LoVo (cell line): ENCODE measurements around the gene PSORS1C2.

ENCODE experiments used
- DNase-seq: peaks from one replicate; pipeline ENCODE4 v3.0.0-alpha.2; 2016; ENCODE audit warnings: low spot score

Gene PSORS1C2

DNA sequence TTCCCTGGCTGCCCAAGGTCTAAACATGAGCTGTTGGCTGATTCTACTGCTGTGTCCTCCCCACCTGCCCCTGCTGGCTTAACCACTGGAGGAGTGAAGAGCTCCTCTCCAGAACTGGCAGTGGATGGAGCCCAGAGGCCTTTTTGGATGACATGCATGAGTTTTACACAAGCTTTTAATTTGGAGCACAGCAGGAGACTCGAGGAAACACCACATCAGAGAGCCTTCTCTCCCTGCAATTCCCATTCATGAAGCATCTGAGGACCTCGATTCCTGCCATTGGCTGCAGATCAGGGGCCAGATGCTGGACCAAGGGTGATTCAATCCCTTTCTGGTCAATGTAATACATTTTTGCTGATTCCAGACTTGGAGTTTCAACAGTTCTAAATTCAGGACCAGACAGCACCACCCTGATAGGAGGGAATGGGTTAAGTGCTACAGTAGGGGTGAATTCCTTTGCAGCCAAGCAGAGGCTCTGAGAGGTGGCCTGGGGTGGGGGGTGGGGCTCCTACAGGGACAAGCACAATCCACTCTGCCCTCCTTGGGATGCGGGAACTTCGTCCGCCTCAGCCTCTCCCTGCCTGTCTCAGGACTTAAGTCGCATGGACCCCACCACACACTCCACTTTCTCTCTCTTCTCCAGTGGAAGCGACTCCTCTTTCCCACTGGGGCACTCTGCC lies 24.9 kb downstream of the PSORS1C2 start:
- no peak for DNase-seq

DNA sequence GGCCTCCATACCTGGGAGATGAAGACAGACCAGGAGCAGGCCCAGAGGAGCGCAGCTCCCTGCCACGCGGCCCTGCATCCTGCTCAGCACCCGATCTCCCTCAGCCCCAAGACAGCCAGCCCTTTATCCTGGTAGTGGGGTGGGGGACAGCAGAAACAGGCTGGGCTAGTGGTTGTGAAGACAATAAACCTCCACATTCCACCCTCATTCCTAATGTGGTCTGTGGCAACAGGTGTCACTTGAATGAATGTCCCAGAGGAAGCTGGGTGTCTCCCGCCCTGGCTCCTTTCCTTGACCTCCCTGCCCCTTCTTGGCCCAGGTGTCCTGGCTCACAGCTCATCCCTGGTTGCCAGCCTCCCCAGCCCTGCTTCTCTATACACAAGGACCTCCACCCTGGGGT lies 26.4 kb downstream of the PSORS1C2 start, which contains the start of gene C6orf15:
C6orf15 (minus strand) TSS at position 98 of the 400 bp plus-strand sequence; CDS start at position 78, 20 bp downstream.
- DNase-seq: no peak

DNA sequence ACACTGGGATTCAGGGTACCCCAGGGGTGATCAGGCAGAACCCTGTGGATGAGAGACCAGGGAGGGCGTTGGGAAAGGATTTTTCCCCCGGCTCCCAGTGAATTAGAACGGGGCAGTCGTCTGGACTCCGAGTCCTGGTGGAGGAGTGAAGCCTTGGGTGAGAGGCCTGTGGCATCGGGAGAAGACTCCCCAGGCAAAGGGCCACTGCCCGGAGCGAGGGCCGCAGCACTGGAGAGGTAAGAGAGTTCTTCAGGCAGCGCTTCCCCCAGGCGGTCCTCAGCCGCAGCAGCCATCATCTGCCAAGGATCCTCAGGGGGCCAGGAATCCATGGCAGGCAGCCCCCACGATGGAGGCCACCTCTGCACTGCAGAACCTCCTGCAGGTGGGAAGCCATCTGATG lies 27.2 kb downstream of the PSORS1C2 start:
- no peak for DNase-seq

DNA sequence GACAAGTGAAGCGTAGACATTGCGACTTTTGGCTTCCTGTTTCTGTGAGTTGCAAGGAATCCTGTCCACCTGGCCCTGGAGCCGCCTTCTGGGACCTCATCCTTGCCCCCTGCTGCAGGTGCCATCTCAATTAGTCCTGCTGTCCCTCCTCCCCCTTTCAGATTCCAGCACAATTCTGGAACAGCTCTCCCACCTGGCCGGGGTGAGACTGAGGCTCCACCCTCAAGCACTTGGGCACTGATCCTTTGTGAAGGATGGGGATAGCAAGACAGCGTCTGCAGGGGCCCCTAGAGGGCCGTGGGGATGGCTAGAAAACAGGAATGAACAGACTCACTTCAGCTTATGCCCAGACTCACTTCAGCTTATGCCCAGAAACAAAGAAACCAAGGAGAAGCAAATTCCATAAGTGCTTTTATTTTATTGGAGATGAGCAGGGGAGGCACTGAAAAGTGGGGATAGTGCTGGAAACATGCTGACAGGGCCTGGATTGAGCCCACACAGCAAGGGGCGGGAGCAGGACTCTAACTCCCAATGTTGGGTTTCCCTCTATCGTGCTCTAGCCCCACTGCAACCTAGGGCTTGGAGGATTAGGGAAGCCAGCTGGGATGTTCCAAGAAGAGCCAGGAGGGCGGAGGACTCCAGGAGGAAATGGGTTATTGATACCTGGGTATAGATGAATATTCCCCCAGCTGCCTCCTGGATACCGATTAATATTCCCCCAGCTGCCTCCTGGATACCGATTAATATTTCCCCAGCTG lies 27.9 kb downstream of the PSORS1C2 start:
- DNase-seq: no peak

GRCh38 chr6:31107052-31107451 lies 31.8 kb downstream of the PSORS1C2 start:
- no peak for DNase-seq

DNA sequence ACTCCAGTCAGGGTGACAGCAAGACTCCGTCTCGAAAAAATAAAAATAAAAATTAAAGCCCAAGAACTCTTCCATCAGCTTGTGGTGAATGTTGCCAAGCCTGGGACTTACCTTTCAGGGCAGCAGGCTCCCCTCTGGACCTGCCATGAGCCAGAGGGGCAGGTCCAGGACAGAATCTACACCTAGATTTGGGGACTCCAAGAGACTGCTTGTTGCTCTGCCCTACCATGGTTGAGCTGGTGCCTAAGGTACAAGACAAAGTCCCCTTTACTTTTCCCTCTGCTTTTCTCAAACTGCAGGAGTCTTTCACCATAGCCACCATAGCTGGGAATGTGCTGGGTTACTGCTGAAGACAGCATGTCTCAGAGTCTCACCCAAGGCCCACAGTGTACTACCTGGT lies 35.7 kb downstream of the PSORS1C2 start:
- no peak for DNase-seq

GRCh38 chr6:31098449-31098938 lies 40.4 kb downstream of the PSORS1C2 start:
- no peak for DNase-seq

- no peak for DNase-seq
These were observed 42.2 kb downstream of the PSORS1C2 start for GRCh38 chr6:31096656-31097055.

- DNase-seq: no peak
These were observed 42.7 kb downstream of the PSORS1C2 start for GRCh38 chr6:31096215-31096614.

- DNase-seq: peak; percentile 20
These were observed 44.4 kb downstream of the PSORS1C2 start for GRCh38 chr6:31094389-31094881.

DNA sequence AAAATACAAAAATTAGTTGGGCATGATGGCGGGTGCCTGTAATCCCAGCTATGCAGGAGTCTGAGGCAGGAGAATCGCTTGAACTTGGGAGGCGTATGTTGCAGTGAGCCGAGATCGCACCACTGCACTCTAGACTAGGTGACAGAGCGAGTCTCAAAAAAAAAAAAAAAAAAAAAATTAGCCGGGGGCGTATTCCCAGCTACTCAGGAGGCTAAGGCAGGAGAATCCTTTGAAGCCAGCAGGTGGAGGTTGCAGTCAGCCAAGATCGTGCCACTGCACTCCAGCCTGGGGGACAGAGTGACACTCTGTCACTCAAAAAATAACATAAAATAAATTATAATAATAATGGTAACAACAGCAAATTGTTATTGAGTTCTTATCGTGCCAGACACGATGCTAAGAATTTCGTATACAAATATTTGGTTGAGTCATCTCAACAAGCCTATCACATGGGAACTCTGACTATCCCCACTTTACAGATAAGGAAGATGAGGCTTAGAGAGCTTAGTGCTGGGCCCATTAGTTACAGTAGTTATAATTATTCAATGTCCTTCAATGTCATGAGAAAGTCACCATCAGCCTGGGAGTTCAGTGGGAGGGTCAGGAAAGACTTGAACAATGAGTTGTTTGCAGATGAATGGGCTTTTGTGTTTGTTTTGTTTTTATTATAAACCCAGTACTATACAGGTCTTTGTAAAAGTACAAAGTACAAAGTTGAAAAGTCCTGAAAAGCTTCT lies 45.9 kb downstream of the PSORS1C2 start:
- DNase-seq: peak; percentile 58

GRCh38 chr6:31092238-31092637 lies 46.6 kb downstream of the PSORS1C2 start:
- no peak for DNase-seq

DNA sequence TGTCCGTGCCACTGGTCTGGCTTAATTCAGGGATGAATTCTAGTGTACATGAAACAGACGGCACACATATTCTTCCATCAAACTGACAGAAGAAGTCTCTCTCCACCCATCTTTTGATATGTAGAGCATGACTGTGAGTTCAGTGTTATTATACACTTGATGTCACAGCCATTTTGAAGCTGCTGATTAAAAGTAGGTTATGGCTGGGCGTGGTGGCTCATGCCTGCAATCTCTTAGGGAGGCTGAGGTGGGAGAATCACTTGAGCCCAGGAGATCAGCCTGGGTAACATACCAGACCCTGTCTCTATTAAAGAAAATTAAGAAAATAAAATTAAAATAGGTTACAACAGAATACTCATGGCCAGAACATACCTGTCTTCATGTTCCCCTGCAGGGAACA lies 47.2 kb downstream of the PSORS1C2 start:
- DNase-seq: no peak

- peak; percentile 31 for DNase-seq
These were observed 47.9 kb downstream of the PSORS1C2 start for GRCh38 chr6:31090973-31091364.

GRCh38 chr6:31090275-31090972 lies 48.4 kb downstream of the PSORS1C2 start:
- DNase-seq: no peak
